Endothelial cell of umbilical vein (primary cell): Measurements from ENCODE around the gene PTPRZ1. TPM values are rescaled to one million over a fixed set of nuclear protein-coding genes. Genes with fewer than 3 reads are reported as not detected.

Source experiments
- BruUV-seq: library from RNA; stranded (reverse); fragments of 400-500 nt; replicated peaks from 2 replicates; lab custom pipeline; 2021; lab: Mats Ljungman, UMichigan
- CTCF ChIA-PET: fragments of 300-600, 350-600 bp; sonication (Branson Sonifier 250); formaldehyde crosslinking; loops from one replicate; lab custom pipeline; 2021; ENCODE audit warnings: antibody characterized with exemption, inconsistent platforms; lab: Charles Lee
- POLR2A ChIA-PET: fragments of 300-600, 350-600 bp; sonication (Branson Sonifier 250); formaldehyde crosslinking; loops from one replicate; lab custom pipeline; 2021; ENCODE audit warnings: antibody characterized with exemption, inconsistent platforms; lab: Charles Lee
- DNase-seq: peaks from one replicate; pipeline ENCODE4 v3.0.0-alpha.2; 2011; ENCODE audit warnings: low read depth, low spot score
- FAIRE-seq: peaks from 2 replicates; lab custom pipeline; 2011; peaks lifted over from hg19 to GRCh38; lab: Jason Lieb, UNC
- H2AFZ ChIP-seq: 2 replicates; pipeline ENCODE4 v1.6.0; 2012; ENCODE audit warnings: low read depth, low read length, control low read depth, inconsistent platforms
- H3K27ac ChIP-seq: 2 replicates; pipeline ENCODE4 v1.5.1; 2011; ENCODE audit warnings: low read depth, mild to moderate bottlenecking, control low read depth, low read length, moderate library complexity; ENCODE audit not compliant: insufficient read depth
- H3K27me3 ChIP-seq, 2 experiments: 2 replicates each; pipeline versions ENCODE4 v1.6.0 to v1.6.1; 2011; ENCODE audit warnings: low read length in 2 of 2, mixed read lengths in 1 of 2; ENCODE audit not compliant: control insufficient read depth in 2 of 2, insufficient read depth in 2 of 2
- H3K36me3 ChIP-seq, 2 experiments: 2 replicates in 1 of 2; 3 replicates in 1 of 2; pipeline ENCODE4 v1.5.1; 2011; ENCODE audit warnings: low read length in 2 of 2, mild to moderate bottlenecking in 1 of 2, moderate library complexity in 1 of 2; ENCODE audit not compliant: control insufficient read depth in 2 of 2, insufficient read depth in 2 of 2; ENCODE audit errors: extremely low read depth in 1 of 2
- H3K4me1 ChIP-seq: 3 replicates; pipeline ENCODE4 v1.5.1; 2011; ENCODE audit warnings: mild to moderate bottlenecking, low read length; ENCODE audit not compliant: control insufficient read depth, insufficient read depth; ENCODE audit errors: extremely low read depth
- H3K4me2 ChIP-seq: 2 replicates; pipeline ENCODE4 v1.6.1; 2011; ENCODE audit warnings: low read length, control low read depth, mixed read lengths; ENCODE audit not compliant: insufficient read depth
- H3K4me3 ChIP-seq, 3 experiments: fragments of 200-600 bp in 1 of 3; sonication (generic), shearing (Covaris generic) in 1 of 3; replicated peaks in 1 of 3; 2 replicates each; pipeline ENCODE4 v1.5.1; 2011 to 2016; ENCODE audit warnings: control low read depth in 3 of 3, low read length in 3 of 3, mild to moderate bottlenecking in 2 of 3, inconsistent platforms in 1 of 3, low read depth in 1 of 3, moderate library complexity in 1 of 3; ENCODE audit not compliant: insufficient read depth in 1 of 3
- H3K79me2 ChIP-seq: 2 replicates; pipeline ENCODE4 v1.6.0; 2012; ENCODE audit warnings: low read length, inconsistent platforms; ENCODE audit not compliant: control insufficient read depth, insufficient read depth
- H3K9ac ChIP-seq: replicated peaks from 2 replicates; pipeline ENCODE3; 2011; ENCODE audit warnings: low read length, control low read depth; ENCODE audit not compliant: insufficient read depth; ENCODE audit errors: extremely low read depth
- H3K9me1 ChIP-seq: replicated peaks from 3 replicates; pipeline ENCODE4 v1.6.0; 2011; ENCODE audit warnings: mild to moderate bottlenecking, low read length; ENCODE audit not compliant: control insufficient read depth, insufficient read depth; ENCODE audit errors: extremely low read depth
- H3K9me3 ChIP-seq: replicated peaks from 2 replicates; pipeline ENCODE4 v1.5.1; 2012; ENCODE audit warnings: low read length, inconsistent platforms; ENCODE audit not compliant: control insufficient read depth, insufficient read depth
- H4K20me1 ChIP-seq: replicated peaks from 2 replicates; pipeline ENCODE3; 2011; ENCODE audit warnings: mild to moderate bottlenecking, low read length; ENCODE audit not compliant: control insufficient read depth, insufficient read depth; ENCODE audit errors: extremely low read depth
- CTCF ChIP-seq, 2 donors: IDR thresholded peaks; 1 replicate in 1 of 2; 2 replicates in 1 of 2; pipeline ENCODE4 v1.5.1; 2011; ENCODE audit warnings: low read length in 2 of 2, mild to moderate bottlenecking in 2 of 2, moderate library complexity in 2 of 2, control low read depth in 1 of 2, inconsistent platforms in 1 of 2, low read depth in 1 of 2; ENCODE audit not compliant: insufficient read depth in 1 of 2; ENCODE audit errors: extremely low read depth in 1 of 2
- EZH2 ChIP-seq: IDR thresholded peaks from 2 replicates; pipeline ENCODE4 v1.6.1; 2012; ENCODE audit warnings: borderline replicate concordance, low read depth, mild to moderate bottlenecking, moderate library complexity, low read length, inconsistent platforms; ENCODE audit not compliant: severe bottlenecking
- FOS ChIP-seq: IDR thresholded peaks from 2 replicates; pipeline ENCODE4 v1.6.1; 2011; ENCODE audit warnings: mild to moderate bottlenecking, low read length, moderate library complexity, borderline replicate concordance; ENCODE audit not compliant: insufficient read depth
- GATA2 ChIP-seq: IDR thresholded peaks from 2 replicates; pipeline ENCODE4 v1.7.0; 2011; ENCODE audit warnings: low read depth, mild to moderate bottlenecking, moderate library complexity, mixed read lengths, low read length; ENCODE audit not compliant: insufficient read length, insufficient read depth
- JUN ChIP-seq: IDR thresholded peaks from 2 replicates; pipeline ENCODE4 v1.6.1; 2011; ENCODE audit warnings: borderline replicate concordance, low read depth; ENCODE audit not compliant: insufficient read length, insufficient read depth
- MYC ChIP-seq: IDR thresholded peaks from one replicate; pipeline ENCODE4 v1.6.1; 2011; ENCODE audit warnings: mild to moderate bottlenecking, low read depth, low read length
- POLR2A ChIP-seq: IDR thresholded peaks from 2 replicates; pipeline ENCODE4 v1.6.1; 2012; ENCODE audit warnings: low read depth, mild to moderate bottlenecking, control low read depth, low read length
- POLR2AphosphoS5 ChIP-seq: IDR thresholded peaks from 2 replicates; pipeline ENCODE4 v1.6.1; 2012; ENCODE audit warnings: low read depth, mild to moderate bottlenecking, control low read depth, low read length, moderate library complexity; ENCODE audit not compliant: insufficient read depth
- dilution Hi-C: fragments of 300-500 bp; cut with MboI; formaldehyde crosslinking; loops from one replicate; pipeline ENCODE4 v1.15.0; 2019; ENCODE audit warnings: low sequenced_read_pairs; ENCODE audit not compliant: extremely low pct_ligation_motif_present
- intact Hi-C: fragments of 100-400 bp; cut with micrococcal nuclease; formaldehyde crosslinking; loops from one replicate; pipeline ENCODE4 v1.10.0; 2022
- polyA plus RNA-seq, 4 experiments: library from polyadenylated mRNA; depleted of rRNA in 3 of 4; stranded (reverse) in 3 of 4; unstranded in 1 of 4; fragments of >200 nt; gene quantifications; 2 replicates each; pipeline versions ENCODE4 v1.2.1 to v1.2.3, GENCODE V29; 2011 to 2012; ENCODE audit warnings: missing spikeins in 1 of 4
- total RNA-seq: library from RNA; stranded (reverse); gene quantifications from 2 replicates; pipeline ENCODE4 v1.2.3, GENCODE V29; 2021
- TF ChIP-seq, protein P1 (sequence below): IDR thresholded peaks from 2 replicates; pipeline ENCODE4 v1.6.1; 2011; ENCODE audit not compliant: insufficient read depth, insufficient read length

Gene PTPRZ1
- total and polyA plus RNA-seq, 2 donors (not counting 3 experiments of a cell fraction or from before 2014, with no cell fraction given) = 0.07 TPM; not detected in 1

DNA sequence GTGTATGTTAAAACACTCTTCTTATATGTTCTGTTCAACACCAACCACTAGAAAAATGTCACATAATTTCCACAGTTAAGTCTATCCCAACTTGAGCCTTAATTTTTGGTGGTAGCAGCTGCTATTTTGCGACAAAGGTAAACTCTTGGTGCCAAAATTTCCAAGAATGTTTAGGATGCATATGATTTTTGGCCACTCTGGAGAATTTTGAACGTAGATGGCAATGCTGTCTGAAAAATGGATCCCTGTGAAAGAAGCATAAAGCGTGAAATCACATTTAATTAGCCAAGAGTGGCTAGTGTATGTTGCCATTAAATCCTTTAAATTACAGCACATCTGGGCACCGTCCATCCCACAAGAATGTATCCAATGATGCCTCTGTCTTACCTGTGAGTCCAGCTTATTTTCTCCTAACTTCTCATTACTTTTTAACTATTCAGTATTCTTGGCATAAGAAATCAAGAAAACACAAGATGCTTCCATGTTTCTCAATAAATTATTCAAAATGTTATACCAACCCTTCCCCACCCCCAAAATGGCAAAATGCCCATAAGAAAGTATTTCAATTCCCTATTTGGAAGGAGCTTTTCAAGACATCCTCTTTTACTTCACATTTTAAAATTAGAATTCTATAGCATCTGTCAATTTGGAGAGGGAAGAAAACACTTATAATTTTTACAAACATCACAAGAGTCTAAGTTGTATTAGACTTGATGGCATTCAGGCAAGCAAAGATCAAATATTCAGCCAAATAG is 12.4 kb downstream of the PTPRZ1 start:
- Histone ChIP-seq H3K27me3 (peaks cover 0 to 2% of the 10 kb centered on the region in 2 experiments), H3K4me3 (no peak overlapping the region), H4K20me1 (no peaks in the 10 kb centered on the region), H3K27ac (no peak overlapping the region), H3K9me1 (no peaks in the 10 kb centered on the region), H2AFZ (no peak overlapping the region), H3K9me3 (no peaks in the 10 kb centered on the region), H3K9ac (no peak overlapping the region), H3K4me2 (no peak overlapping the region), H3K79me2 (no peaks in the 10 kb centered on the region), H3K4me1 (no peaks in the 10 kb centered on the region), H3K36me3 (no peaks in the 10 kb centered on the region)
- DNase-seq (no peak), FAIRE-seq (no peak)
- POLR2A ChIA-PET = no interaction called here
- BruUV-seq = no TSS peak
- CTCF ChIA-PET = interaction anchor here (1.5 kb wide), 1 partner anchor 109 kb away, joined by 3 read pairs; no protein-coding TSS in a partner anchor
- dilution Hi-C loops = no loop called here
- intact Hi-C loops = no loop called here
- no peak for TF ChIP-seq MYC
- no peak for TF ChIP-seq CTCF (IDR thresholded peaks at IDR 0.05; ENCODE audit: extremely low read depth in 1 of 2, insufficient read depth in 1 of 2, low read depth in 1 of 2, low read length in 2 of 2)
- TF ChIP-seq JUN = no peak
- TF ChIP-seq FOS = no peak
- TF ChIP-seq POLR2A = no peak
- no peak for TF ChIP-seq EZH2
- TF ChIP-seq, protein P1, sequence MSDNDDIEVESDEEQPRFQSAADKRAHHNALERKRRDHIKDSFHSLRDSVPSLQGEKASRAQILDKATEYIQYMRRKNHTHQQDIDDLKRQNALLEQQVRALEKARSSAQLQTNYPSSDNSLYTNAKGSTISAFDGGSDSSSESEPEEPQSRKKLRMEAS = no peak
- TF ChIP-seq POLR2AphosphoS5 = no peak
- TF ChIP-seq GATA2 = no peak
